HG03097 (cell line): ENCODE data around the gene RABL2B.
"Not testable (repeated sequence)": the region's sequence is repeated elsewhere in the genome, so short reads cannot be mapped to it uniquely, and the experiment has no call there.

Source experiments
- ATAC-seq: cut with Tn5 transposase; IDR thresholded peaks from one replicate; pipeline ENCODE4 v1.9.1; 2021; ENCODE audit not compliant: unreplicated experiment, low FRiP score

The RABL2B gene

GRCh38 chr22:50783033-50783879, at the start of gene RABL2B:
Gene RABL2B (minus strand): TSS chr22:50783636. CDS start chr22:50782294, 1,342 bp downstream.
- peak; percentile 91 for ATAC-seq

- not testable (repeated sequence) for ATAC-seq
These were observed 3.5 kb upstream of the RABL2B start for GRCh38 chr22:50786936-50787335.

GRCh38 chr22:50785289-50785688, 1.9 kb upstream of the RABL2B start:
- ATAC-seq, result not testable (repeated sequence)

- ATAC-seq, result not testable (repeated sequence)
These were observed 442 bp upstream of the RABL2B start for GRCh38 chr22:50783880-50784276.

GRCh38 chr22:50782253-50782652, 1.2 kb downstream of the RABL2B start:
- ATAC-seq, result not testable (repeated sequence)

- ATAC-seq, result not testable (repeated sequence)
These were observed 3.2 kb downstream of the RABL2B start for GRCh38 chr22:50780244-50780643.

- not testable (repeated sequence) for ATAC-seq
These were observed 5.8 kb downstream of the RABL2B start for GRCh38 chr22:50777631-50778030.

GRCh38 chr22:50775132-50775531, 8.3 kb downstream of the RABL2B start:
- not testable (repeated sequence) for ATAC-seq

- ATAC-seq, result not testable (repeated sequence)
These were observed 19.1 kb downstream of the RABL2B start for GRCh38 chr22:50764288-50764687.

- ATAC-seq, result not testable (repeated sequence)
These were observed 21.6 kb downstream of the RABL2B start for GRCh38 chr22:50761829-50762228.

- ATAC-seq, result not testable (repeated sequence)
These were observed 23.7 kb downstream of the RABL2B start for GRCh38 chr22:50759597-50760341.

- not testable (repeated sequence) for ATAC-seq
These were observed 26.4 kb downstream of the RABL2B start for GRCh38 chr22:50756949-50757491.

GRCh38 chr22:50756406-50756805, 27.0 kb downstream of the RABL2B start:
- ATAC-seq, result not testable (repeated sequence)

GRCh38 chr22:50755251-50755650, 28.2 kb downstream of the RABL2B start:
- not testable (repeated sequence) for ATAC-seq

- not testable (repeated sequence) for ATAC-seq
These were observed 33.9 kb downstream of the RABL2B start for GRCh38 chr22:50749302-50750074.

- ATAC-seq, result not testable (repeated sequence)
These were observed 34.8 kb downstream of the RABL2B start for GRCh38 chr22:50748630-50749029.

GRCh38 chr22:50747521-50747920, 35.9 kb downstream of the RABL2B start:
- ATAC-seq, result not testable (repeated sequence)

GRCh38 chr22:50744424-50744823, 39.0 kb downstream of the RABL2B start:
- ATAC-seq, result not testable (repeated sequence)

- not testable (repeated sequence) for ATAC-seq
These were observed 42.7 kb downstream of the RABL2B start for GRCh38 chr22:50740714-50741113.

- no peak for ATAC-seq
These were observed 43.5 kb downstream of the RABL2B start for GRCh38 chr22:50739894-50740293.
